Endothelial cell of coronary artery (primary cell): ENCODE measurements around the gene ABL2. TPM values are rescaled to one million over a fixed set of nuclear protein-coding genes. Genes with fewer than 3 reads are reported as not detected.

Source experiments
- total RNA-seq: library from RNA; depleted of rRNA; stranded (reverse); fragments of >200 nt; gene quantifications from 2 replicates; pipeline ENCODE4 v1.2.3, GENCODE V29; 2014

ABL2 gene
- 119 and 126 TPM in 2 replicates for total RNA-seq

DNA sequence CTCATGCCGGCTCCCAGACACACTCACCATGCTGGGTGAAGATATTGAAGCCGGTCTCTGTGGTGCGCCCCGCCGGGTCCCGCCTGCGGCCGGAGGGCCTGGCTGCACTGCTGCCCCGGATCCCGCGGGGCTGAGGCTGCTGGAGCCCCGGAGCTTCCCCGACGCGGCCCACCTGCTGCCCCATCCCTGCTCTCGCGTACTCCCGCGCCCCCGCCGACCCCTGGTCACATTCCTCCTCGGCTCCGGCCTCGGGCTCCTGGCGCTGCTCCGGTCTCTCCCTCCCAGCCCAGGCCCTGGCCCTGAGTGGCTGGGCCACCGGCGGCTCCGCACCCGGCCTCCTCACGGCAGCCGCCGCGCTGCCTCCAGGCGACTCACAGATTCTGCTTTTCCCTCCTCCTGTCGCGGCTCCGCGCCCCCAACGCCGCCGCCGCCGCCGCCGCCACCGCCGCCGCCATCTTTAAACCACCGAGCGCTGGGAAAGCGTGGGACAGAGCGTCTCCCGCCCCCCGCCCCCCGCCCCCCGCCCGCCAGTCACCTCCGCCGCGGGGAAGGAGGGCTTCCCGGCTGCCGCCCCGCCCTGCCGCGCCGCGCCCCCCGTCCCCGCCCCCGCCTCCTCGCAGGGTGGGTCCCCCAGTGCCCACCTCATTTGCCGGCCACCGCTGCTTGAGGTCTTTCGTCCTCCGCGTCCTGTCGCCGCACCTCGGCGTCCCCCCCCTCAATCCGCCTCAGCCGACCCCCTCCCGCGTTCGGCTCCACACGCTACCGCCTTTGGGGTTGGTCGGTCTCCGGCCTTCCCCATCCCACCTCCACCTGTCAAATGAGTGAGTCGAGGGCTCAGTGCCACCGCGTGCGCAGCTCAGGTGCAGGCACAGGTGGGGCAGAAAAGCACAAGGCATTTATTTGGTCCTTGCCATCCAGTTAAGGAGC lies at the start of gene ABL2:
TSS of gene ABL2 (minus strand) at position 464 of the 927 bp plus-strand sequence. CDS start at position 184, 280 bp downstream.

DNA sequence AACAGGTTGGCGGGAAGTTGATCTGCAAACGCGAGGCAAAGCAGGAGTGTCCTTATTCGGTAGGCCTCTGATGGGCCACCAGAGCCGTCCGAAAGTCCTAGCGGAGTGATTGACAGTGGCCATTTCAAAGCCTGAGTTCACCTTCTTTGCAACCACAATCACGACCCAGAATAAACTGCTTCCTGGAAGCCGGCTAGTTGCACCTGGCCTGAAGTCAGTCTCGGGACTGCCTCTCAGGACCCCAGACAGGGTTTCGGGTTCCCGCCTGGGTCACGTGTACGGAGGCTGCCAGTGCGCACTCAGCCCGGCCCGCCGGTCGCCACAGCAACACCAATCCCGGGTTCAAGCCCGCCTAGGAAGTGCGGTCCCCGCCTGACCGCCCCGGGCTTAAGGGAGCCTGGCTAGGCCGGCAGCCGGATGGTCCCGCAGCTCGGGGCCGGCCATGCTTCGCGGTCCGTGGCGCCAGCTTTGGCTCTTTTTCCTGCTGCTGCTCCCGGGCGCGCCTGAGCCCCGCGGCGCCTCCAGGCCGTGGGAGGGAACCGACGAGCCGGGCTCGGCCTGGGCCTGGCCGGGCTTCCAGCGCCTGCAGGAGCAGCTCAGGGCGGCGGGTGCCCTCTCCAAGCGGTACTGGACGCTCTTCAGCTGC lies 147.7 kb downstream of the ABL2 start, which contains the start of gene TOR3A:
TSS of gene TOR3A (plus strand) at position 384 of the 646 bp plus-strand sequence. CDS start at position 443, 59 bp downstream.

Other genes starting within 250 kb of the ABL2 start
- gene FAM20B, start 203.8 kb downstream of the ABL2 start, total RNA-seq = 26.7 and 34.1 TPM in 2 replicates
- 17.4 and 24.0 TPM in 2 replicates for gene TOR3A, start 147.6 kb downstream of the ABL2 start, total RNA-seq
- 12.9 and 15.9 TPM in 2 replicates for gene SOAT1, start 64.1 kb upstream of the ABL2 start, total RNA-seq
- gene AXDND1, start 136.3 kb upstream of the ABL2 start, total RNA-seq = 0.09 TPM in 1 of 2 replicates, not detected in the other